GM18526 (cell line): ENCODE data around the gene SELENBP1.
A peak's percentile ranks its signal among the peaks of the same experiment; 100 is the strongest.

Experiments used
- POLR2A ChIP-seq: IDR thresholded peaks from 3 replicates; pipeline ENCODE4 v1.6.1; 2011; ENCODE audit not compliant: insufficient read length; ENCODE audit errors: extremely low read depth

SELENBP1 gene

DNA sequence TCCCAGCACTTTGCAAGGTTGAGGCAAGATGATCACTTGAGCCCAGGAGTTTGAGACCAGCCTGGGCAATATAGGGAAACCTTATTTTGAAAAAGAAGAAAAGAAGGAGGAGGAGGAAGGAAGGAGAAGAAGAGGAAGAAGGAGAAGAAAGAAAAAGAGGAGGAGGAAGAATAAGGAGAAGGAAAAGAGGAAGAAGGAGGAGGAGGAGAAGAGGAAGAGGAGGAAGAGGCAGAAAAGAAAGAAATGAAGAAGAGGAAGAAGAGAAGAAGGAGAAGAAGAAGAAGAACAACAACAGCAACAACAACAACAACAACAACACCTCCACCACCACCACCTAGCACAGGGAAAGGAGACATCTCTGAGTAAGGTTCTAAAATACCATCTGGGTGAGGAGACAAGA, 10.6 kb downstream of the SELENBP1 start:
- TF ChIP-seq POLR2A = no peak

DNA sequence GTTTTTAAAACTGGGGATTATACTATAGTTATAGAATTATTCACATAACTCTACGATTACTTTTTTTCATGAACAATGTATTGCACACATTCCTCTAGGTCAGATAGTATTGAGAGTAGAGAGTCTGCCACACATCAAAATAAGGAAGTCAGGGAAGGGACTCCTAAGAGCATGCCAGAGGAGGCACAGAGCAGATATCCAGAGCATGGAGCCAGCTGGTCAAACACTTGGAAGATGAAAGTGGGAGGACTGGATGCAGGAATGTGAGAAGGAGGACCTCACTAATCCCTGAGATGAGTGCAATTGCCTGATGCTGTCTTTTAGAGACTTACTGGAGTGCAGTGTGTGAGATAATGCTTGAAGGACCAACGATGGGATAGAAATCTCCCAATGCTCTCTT, 15.8 kb downstream of the SELENBP1 start:
- TF ChIP-seq POLR2A = no peak

DNA sequence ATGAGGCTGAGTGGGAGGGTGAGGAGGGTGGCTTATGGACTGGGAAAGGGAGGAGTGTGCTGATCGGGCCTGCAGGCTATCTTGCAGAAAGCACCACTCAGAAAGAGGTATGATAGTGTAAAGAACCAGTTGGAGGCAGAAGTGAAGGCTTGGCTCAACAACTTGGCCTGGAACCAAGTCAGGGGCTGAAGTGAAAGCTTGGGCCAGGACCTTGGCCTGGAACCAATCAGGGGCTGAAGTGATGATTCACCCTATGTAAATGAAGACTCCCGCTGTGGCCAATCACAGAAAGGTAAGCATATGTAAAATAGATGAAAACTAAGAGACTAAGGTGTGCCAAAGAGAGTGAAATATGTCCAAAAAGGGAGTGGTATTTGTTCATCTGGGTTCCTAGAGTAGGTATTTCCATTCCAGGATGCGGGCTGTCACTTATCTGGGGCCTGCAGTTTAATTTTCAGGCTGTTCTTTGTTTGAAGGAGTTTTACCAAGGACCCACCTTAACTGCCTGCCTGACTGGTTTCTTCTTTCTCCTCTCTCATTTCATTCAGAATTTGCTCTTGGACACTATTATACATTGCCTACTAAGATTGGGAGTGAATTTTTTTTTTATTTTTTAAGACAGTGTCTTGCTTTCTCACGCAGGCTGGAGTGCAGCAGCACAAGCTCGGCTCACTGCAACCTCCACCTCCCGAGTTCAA, 20.3 kb downstream of the SELENBP1 start:
- TF ChIP-seq POLR2A = no peak

DNA sequence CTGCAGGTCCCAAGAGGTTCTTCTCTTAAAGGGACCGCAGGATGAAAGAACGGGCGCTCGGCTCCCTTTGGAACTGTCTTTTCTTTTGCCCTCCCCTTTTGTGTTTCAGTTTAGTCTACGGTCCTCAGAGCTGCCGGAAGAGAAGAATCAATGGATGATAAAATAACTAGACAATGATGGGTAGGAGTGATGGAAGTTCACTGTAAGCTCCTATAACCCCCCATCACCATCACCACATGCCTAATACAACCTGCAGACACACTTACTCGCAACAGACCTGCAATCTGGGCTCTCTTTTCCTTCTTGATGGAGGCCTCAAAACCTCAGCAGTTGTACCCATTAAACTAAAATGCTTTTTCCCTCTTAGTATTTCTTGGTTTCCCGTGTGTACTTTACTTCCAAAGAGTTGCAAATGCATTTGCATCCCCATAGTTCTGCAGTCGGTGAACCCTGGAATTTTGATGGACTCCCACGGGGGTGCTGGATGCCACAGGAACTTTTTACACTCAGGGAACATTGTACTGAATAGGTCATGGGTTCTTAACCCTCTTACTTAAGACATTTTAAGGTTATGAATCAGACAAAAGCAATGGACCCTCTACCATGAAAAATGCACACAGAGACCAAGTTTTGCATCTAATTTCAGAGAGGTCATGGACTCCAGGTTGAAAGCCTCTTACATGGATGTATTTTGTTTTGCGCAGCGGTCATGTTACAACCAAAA, 24.8 kb downstream of the SELENBP1 start:
- no peak for TF ChIP-seq POLR2A

DNA sequence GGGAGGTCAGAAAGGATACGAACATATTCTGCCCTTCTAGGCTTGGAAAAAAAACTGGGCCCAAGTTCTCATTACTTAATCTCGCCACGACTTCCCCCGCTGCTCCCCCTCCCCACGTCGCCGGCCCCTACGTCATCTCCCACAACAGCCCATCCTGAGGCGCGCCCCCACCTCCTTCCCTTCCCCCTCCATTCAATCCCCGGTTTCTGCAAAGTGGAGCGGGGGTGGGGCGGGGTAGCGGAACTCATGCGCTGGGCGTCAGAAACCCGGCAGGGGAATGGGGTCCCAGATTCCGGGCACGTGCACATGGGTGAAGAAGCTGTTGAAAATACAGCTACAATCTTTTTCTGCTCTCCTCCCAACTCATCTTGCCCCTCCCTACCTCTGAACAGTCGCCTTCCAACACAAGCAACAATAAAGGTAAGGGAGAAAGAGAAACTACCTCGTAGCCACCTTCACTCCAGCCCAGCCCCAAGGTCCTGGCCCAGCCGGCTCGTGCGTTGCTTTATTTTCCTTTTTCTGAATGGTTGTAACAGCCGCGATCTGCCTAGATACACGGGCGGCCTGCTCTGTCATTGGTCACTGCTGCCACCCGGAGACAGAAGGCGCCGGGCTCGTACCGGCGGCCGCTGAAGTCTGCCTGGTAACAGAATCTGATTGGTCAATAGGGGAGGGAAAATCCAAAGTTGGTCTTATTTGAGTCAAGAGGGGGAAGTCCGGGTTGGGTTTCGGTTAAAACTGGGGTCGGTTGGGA, 25.6 kb downstream of the SELENBP1 start, which contains the start of gene RFX5:
TSS of gene RFX5 (minus strand) at position 484 of the 754 bp plus-strand sequence. CDS start 932 bp downstream, outside the sequence.
- TF ChIP-seq POLR2A = peak; percentile 54

DNA sequence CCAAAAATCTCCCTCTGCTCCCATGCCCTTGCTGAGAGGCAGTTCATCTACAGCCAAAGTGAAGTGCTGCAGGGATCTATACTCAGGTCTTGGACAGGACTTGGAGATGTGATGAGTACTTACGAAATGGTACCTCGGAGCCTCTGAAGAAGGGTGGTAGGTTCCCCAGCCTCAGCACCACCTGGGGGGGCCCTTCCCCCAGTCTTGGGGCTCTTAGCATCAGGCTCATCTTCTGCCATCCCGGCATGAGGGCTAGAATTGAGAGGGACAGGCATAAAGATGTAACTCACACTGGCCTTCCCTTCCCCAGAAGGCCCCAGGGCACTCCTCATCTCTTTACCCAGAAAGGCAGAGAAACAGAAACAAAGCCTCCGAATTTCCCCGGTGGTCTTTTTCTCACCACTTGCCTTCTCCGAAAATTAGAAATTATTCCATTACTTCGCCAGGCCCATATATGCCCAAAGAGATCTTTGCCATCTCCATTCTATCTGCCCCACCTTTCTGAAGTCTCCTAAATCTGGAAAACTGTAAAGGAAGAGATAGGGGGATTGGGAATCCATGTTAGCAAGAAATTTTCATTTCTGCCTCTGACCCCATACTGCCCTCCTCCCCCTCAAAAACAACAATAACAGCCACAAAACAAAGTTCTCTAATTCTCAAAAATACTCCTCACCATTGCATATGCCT, 26.3 kb downstream of the SELENBP1 start:
- no peak for TF ChIP-seq POLR2A

DNA sequence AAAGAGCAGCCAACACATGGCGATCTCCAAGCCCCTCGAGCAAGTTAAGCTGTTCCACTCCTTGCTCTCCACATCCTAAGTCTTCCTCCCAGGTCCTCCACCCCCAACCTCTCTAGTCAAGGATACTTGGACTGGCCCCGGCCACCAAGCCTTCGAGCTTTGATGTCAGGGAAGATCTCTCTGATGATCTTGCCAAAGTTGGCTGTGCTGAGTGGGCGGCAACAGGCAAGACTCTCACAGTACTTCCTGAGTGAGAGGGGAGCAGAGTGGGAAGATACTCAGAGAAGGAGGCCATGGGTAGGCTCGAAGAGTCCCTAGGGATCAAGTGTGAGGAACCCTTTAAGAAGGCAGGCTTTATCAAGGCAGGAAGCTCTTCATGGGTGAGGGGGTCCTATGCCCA, 28.2 kb downstream of the SELENBP1 start:
- TF ChIP-seq POLR2A = no peak

DNA sequence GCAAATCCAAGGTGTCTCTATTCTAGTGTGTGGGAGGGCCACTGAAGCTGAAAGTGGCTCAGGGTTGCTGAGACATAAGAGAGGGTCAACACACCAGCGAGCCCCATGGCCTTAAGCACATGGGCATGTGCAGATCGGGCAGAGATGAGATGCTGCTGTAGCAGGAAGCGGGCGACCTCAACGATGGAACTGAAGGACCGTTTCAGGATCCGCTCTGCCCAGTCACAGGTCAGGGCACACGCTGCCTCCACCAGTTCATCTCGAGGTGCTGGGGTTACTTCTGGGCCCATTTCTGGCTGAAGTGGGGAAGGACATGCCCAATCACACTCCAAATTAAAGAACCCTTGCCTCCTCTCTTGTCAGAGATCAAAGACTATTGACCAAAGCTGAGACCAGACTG, 28.9 kb downstream of the SELENBP1 start:
- no peak for TF ChIP-seq POLR2A

DNA sequence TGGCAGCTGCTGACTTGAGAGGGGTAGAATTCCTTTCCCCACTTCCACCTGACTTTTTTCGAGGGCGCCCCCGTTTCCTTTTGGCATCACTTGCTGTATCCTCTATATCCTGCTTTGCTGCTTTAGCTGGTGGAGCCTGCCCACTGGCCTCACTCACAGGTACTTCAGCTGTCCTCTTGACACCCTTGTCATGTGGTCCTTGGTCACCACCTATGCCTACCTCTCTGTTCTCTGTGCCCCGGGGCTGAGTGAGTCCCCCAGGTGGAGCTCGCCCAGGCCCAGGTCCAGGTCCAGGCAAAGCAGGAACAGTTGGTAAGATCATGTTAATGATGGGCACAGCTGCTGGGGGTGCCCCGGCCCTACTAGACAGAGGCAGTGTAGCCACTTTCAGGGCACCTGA, 29.9 kb downstream of the SELENBP1 start:
- no peak for TF ChIP-seq POLR2A

DNA sequence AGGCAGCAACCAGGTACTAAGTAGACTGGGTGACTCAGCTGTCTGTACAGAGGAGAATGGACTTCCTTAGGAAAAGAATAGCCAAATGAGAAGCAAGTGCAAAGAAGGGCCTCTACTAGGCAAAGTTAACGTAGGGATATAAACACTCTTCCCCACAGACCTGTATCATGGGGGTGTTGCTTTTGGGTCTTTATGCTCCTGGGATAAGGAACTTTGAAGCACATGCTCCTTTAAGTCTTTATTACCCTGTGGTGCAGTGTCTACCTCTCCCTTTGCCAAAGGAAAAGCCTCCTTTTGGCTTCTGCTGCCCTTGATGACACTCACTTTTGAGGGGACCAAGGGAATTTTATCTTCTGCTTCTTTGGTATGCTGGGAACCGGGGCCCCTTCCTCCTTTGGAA, 30.5 kb downstream of the SELENBP1 start:
- no peak for TF ChIP-seq POLR2A

DNA sequence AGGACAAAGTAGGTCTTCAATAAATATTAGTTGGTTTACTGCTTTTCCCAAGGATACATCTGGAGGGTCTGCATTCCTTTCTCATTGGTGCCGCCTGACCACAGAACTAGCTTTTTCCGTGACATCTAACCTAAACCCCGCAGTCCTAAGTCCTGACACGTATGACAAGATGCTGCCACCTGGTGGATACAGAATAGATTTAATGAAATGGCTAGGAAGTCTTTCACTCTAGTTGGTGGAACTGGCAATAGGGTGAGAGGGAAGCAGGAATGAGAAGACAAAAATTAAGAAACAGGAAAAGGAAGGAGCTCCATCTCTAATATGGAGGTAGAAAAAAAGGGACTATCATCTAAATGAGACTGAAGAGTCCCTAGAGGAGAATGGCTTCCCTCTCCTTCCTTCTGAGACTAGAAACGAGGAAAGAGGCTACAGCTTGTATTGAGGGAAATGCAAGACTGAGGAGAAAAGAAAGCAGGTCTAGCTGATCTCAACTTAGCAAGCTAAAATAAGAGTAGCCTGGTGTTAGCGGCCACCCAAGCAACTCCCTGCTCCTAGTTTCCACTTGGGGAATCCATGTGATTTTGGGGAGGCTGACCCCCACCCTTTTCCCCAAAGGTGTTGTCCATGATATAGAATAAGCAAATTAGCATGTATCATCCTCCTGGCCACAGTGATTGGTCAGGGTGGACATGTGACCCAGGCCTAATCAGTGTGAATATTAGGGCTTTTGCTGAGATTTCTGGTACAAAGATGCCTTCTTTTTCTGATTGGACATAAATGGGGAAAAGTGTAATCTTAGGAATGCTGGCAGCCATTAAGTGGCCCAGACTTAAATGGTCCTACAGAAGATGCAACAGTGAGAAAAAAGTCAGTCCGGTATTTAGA, 31.4 kb downstream of the SELENBP1 start:
- TF ChIP-seq POLR2A = no peak

DNA sequence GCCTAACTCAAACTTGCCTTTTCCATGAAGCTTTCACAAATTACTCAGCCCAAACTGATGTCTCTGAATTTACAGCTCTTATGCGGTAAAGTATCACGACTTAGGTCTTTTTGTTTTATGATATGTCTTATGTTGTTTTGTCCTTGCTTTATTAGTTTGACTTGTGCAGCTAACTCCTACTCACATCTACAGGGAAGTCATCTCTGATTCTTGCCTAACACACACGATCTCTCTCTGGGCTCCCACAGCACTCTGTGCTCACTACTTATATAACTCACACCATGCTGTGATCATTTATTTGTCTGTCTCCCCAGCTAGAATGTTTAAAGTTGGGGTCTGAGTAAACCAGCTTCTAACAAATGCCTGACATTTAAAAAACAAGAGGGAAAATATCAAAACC, 35.9 kb downstream of the SELENBP1 start:
- TF ChIP-seq POLR2A = no peak

DNA sequence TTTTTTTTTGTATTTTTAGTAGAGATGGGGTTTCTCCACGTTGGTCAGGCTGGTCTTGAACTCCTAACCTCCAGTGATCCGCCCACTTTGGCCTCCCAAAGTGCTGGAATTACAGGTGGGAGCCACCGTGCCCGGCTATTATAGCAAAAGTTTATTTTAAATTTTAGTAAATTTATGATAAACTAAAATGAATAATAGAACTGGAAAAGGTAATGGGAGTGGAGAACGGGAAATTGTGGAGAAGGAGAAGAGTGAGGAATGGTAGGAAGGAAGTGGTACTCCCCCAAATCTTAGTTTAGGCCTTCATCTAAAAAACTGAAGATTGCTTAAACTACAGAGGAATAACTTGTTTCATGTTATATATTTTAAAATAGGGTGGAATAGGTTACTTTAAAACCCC, 37.7 kb downstream of the SELENBP1 start:
- TF ChIP-seq POLR2A = no peak

DNA sequence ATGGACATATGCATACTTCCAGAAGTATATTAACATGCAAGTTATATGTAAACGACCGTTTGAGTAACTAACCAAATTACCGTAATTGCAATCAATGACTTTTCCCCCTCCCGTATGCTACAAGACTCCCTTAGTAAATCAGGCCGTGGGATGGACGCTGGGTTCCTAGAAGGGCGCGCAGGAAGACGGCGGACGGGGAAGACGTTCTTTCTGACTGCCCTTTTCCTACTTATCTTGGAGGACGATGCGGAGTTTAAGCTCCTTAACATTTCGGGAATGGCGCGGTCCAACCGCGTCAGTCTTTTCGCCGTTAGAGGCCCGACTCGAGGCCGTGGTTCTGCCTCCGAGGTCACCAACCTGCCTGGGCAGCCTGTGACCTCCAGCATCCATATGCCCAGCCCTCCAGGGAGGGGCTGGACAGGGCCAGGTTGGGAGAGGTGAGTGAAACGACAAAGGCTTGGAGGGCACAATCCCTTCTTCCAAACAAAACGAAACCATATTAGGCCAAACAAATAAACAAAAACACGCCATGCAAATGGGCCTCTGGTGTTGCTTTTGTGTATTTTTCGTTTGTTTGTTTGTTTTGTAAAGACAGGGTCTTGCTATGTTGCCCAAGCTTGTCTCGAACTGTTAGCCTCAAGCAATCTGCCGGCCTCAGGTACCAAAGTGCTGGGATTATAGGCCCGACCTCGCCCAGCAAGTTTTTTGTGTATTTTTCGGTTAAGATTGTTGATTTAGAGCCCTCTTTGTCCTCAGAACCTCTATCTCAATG, 44.4 kb downstream of the SELENBP1 start:
- TF ChIP-seq POLR2A = no peak
